IPS-20b (cell line): Measurements from ENCODE around the gene NT5C1A.

ENCODE experiments used
- H3K27ac ChIP-seq: one replicate; pipeline ENCODE4 v1.5.1; 2013; ENCODE audit warnings: low read length
- H3K27me3 ChIP-seq: 2 replicates; pipeline ENCODE4 v1.6.1; 2013; ENCODE audit warnings: mild to moderate bottlenecking, low read length, inconsistent platforms; ENCODE audit not compliant: insufficient read depth
- H3K36me3 ChIP-seq: 2 replicates; pipeline ENCODE4 v1.6.1; 2013; ENCODE audit warnings: low read depth, mild to moderate bottlenecking, inconsistent platforms, low read length, moderate library complexity; ENCODE audit not compliant: insufficient read depth
- H3K4me1 ChIP-seq: 2 replicates; pipeline ENCODE4 v1.6.1; 2013; ENCODE audit warnings: mild to moderate bottlenecking, control low read depth, inconsistent platforms, low read length, moderate library complexity; ENCODE audit not compliant: insufficient read depth
- H3K4me3 ChIP-seq: 2 replicates; pipeline ENCODE4 v1.5.1; 2013; ENCODE audit warnings: mild to moderate bottlenecking, low read length, inconsistent platforms
- H3K9ac ChIP-seq: 2 replicates; pipeline ENCODE4 v1.6.1; 2013; ENCODE audit warnings: low read depth, mild to moderate bottlenecking, inconsistent platforms, low read length, moderate library complexity
- H3K9me3 ChIP-seq: 2 replicates; pipeline ENCODE4 v1.6.1; 2013; ENCODE audit warnings: mild to moderate bottlenecking, low read depth, low read length, inconsistent platforms; ENCODE audit not compliant: insufficient read depth

Gene NT5C1A

DNA sequence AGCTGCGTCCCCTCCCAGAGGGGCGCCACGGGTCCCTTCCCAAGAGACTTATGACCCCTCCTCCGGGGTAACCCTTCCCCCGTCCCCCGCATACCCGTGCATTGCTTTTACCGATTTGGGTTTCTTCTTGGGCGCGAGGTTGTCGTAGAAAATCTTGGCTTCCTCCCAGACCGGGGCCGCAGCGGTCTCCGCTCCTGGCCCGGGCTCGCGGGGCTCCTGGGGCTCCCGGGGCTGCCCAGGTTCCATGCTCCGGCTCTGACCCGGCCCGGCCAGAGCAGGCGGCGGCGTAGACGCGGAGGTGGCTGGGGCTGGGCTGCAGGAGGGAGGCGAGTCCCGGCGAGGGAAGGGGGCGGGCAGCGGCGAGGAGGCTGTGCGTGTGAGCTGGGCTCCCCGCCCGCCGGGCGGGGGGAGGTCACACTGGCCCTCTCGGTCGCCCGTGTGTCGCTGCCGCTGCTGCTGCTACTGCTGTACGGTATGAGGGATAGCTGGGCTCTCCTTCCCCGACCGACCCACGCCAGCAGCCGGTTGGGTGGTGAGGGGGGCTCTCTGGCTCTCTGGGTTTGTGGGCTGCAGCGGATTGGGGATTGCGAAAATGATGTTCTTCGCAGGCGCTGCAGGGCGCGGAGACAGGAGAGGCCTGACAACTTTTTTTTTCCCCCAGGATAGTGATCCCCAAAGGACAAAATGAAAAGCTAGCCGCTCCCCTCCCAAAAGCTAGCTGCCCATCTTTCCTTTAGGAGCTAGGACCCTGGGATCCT lies at the start of gene NT5C1A:
TSS of gene NT5C1A (minus strand) at position 315 of the 758 bp plus-strand sequence. CDS start at position 246, 69 bp downstream.
- H3K36me3 ChIP-seq = no peaks in the 10 kb centered on the region
- no peak within 1 kb of the TSS for H3K27ac ChIP-seq
- peak within 1 kb of the TSS; percentile 68; the same call in 1 of the 2 replicates for H3K4me3 ChIP-seq
- H3K9me3 ChIP-seq = no peaks in the 10 kb centered on the region
- H3K27me3 ChIP-seq = peaks cover 97% of the 10 kb centered on the region
- H3K4me1 ChIP-seq = peaks cover 3% of the 10 kb centered on the region; the same call in 1 of the 2 replicates
- no peak within 1 kb of the TSS for H3K9ac ChIP-seq

DNA sequence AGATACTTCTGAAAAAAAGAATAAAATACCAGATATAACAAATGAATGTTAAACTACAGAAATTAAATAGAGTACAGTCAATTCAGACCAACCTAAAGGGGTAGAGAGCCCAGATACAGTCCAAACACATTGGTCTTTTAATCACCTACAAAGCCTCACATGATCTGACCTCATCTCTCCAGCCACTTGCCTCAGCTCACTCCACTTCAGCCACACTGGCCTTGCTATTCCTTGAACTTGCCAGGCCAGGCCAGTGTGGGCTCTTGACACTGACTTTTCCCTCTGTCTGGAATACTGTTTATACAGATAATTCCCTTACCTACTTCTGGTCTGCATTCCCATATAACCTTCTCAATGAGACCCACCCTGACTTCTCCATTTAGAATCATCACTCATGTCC lies 49.8 kb upstream of the NT5C1A start:
- H3K27me3 ChIP-seq = peaks cover 98% of the 10 kb centered on the region
- no peaks in the 10 kb centered on the region for H3K9me3 ChIP-seq
- H3K36me3 ChIP-seq = no peaks in the 10 kb centered on the region
- no peaks in the 10 kb centered on the region for H3K4me1 ChIP-seq
- no peak overlapping the region for H3K9ac ChIP-seq
- H3K4me3 ChIP-seq = no peak overlapping the region
- H3K27ac ChIP-seq = no peak overlapping the region

DNA sequence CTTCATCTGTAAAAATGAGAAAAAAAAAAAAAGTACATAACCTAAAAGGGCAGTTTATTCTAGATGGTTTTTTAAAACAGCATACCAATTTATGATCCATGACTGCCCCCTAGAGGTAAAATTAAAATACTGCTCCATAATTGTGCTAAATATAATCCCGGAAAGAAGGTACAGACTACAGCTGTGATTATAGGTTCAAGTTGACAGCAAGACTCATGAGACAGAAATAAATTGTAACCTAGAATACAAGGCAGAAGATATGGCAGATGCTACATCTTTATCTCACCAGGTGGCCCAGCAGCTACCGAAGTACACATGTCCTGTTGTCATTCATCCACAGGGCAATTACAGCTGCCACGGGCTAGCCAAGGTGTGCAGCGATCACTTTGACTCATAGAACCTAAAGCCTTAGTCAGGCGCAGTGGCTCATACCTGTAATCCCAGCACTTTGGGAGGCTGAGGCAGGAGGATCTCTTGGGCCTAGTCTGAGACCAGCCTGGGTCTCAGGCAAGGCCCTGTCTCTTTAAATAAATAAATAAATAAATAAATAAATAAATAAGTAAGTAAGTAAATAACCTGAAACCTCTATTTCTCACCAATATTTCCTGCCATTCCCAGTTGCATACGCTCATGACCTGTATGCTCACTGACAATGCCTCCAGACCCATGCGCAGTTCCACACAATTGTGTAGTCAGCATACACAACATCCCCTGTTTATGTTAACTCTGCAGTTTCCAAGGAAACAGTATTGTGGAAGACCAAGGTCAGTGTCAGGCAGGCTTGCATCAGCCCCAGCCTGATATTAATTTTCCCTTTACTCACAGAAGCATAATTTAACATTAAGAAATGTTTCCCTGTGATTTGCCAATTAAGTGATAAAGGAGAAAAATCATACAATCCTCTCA lies 48.4 kb upstream of the NT5C1A start:
- H3K27ac ChIP-seq = no peak overlapping the region
- no peak overlapping the region for H3K4me3 ChIP-seq
- no peaks in the 10 kb centered on the region for H3K9me3 ChIP-seq
- no peaks in the 10 kb centered on the region for H3K4me1 ChIP-seq
- no peaks in the 10 kb centered on the region for H3K36me3 ChIP-seq
- H3K9ac ChIP-seq = no peak overlapping the region
- H3K27me3 ChIP-seq = peaks cover 98% of the 10 kb centered on the region

DNA sequence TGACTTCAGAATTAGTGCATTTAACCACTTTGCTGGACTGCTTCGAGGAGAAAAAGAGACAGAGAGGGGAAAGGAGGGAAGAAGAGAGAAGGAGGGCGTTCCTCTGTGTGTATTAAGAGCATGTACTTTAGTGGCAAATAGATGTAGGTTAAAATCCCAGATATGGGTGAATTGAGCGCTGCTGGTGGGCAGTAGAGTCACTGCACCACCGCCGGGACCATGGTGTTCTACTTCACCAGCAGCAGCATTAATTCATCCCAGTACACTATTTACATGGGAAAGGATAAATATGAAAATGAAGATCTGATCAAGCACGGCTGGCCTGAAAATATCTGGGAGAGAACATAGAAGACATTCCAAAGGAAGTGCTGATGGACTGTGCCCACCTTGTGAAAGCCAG lies 45.9 kb upstream of the NT5C1A start:
- Histone ChIP-seq H3K36me3 (no peaks in the 10 kb centered on the region), H3K27ac (no peak overlapping the region), H3K4me1 (no peaks in the 10 kb centered on the region), H3K27me3 (peaks cover 99% of the 10 kb centered on the region), H3K4me3 (no peak overlapping the region), H3K9ac (no peak overlapping the region), H3K9me3 (no peaks in the 10 kb centered on the region)

DNA sequence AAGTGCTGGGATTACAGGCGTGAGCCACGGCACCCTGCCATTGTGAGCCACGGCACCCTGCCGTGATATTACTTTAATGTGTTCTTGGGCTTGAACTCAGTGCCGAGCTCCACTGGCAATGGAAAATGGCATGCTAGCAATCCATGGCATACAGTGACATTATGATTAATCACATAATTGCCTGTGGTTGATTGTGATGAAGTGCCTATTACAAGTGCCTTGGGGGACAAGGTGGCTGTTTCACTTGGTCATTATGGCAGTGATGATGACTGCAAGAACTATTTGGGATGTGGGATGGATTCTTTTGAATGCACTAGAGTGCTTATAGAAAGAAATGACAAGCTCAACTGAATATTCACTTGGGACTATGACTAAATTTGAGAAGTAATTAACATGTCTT lies 41.6 kb upstream of the NT5C1A start:
- Histone ChIP-seq H3K36me3 (no peaks in the 10 kb centered on the region), H3K4me1 (peaks cover 13% of the 10 kb centered on the region), H3K4me3 (no peak overlapping the region), H3K9ac (no peak overlapping the region), H3K27ac (no peak overlapping the region), H3K27me3 (peaks cover 100% of the 10 kb centered on the region), H3K9me3 (no peaks in the 10 kb centered on the region)

DNA sequence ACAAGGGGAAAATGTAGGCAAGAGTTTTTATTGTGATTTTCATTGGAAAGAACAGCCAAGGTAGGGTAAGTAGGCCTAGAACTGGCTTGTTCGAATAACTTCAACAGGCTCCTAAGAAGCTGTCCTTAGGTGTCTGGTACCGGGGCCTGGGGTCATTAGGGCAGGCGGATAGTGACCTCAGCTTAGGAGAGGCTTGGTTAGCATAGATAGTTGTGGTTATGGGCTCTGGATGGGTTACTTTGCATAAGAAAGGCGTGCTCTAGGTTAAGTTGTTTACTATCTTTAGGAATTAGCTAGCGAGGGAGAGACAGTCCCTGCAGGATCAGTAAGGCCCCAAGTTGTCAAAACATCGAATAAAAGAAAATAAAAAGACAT lies 40.0 kb upstream of the NT5C1A start:
- peaks cover 13% of the 10 kb centered on the region for H3K4me1 ChIP-seq
- no peaks in the 10 kb centered on the region for H3K36me3 ChIP-seq
- no peak overlapping the region for H3K27ac ChIP-seq
- peaks cover 100% of the 10 kb centered on the region for H3K27me3 ChIP-seq
- H3K4me3 ChIP-seq = no peak overlapping the region
- H3K9me3 ChIP-seq = no peaks in the 10 kb centered on the region
- no peak overlapping the region for H3K9ac ChIP-seq

GRCh38 chr1:39711104-39711965 lies 39.4 kb upstream of the NT5C1A start:
- Histone ChIP-seq H3K9ac (no peak overlapping the region), H3K27ac (no peak overlapping the region), H3K9me3 (no peaks in the 10 kb centered on the region), H3K4me3 (no peak overlapping the region), H3K36me3 (no peaks in the 10 kb centered on the region), H3K4me1 (peaks cover 13% of the 10 kb centered on the region), H3K27me3 (peaks cover 100% of the 10 kb centered on the region)

GRCh38 chr1:39707506-39707905 lies 35.6 kb upstream of the NT5C1A start:
- no peaks in the 10 kb centered on the region for H3K36me3 ChIP-seq
- no peak overlapping the region for H3K9ac ChIP-seq
- H3K4me3 ChIP-seq = no peak overlapping the region
- H3K4me1 ChIP-seq = peaks cover 13% of the 10 kb centered on the region
- H3K27me3 ChIP-seq = peaks cover 100% of the 10 kb centered on the region
- H3K9me3 ChIP-seq = no peaks in the 10 kb centered on the region
- H3K27ac ChIP-seq = no peak overlapping the region

- peaks cover 100% of the 10 kb centered on the region for H3K27me3 ChIP-seq
- H3K9me3 ChIP-seq = no peaks in the 10 kb centered on the region
- no peak overlapping the region for H3K9ac ChIP-seq
- H3K4me1 ChIP-seq = peaks cover 11% of the 10 kb centered on the region; the same call in 1 of the 2 replicates
- no peaks in the 10 kb centered on the region for H3K36me3 ChIP-seq
- no peak overlapping the region for H3K4me3 ChIP-seq
- H3K27ac ChIP-seq = no peak overlapping the region
Measured at GRCh38 chr1:39704757-39705156, 32.9 kb upstream of the NT5C1A start.

DNA sequence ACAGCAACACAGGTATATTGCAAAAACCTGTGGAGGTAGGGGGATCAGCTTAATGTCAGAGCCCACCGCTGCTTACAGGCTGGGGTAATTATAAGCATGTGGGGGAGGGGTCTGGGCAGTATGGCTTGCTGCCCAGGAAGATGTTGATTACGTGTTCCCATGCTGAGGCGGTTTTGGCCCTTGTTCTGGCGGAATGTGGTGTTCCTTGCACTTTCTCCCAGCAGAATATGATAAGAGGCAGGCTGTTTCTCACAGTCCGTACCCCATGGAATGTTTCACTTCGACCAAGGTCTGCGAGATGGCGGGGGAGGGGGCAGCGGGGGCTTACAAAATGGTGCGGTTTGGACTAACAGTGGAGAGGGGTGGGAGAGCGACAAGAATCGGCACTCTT lies 29.1 kb upstream of the NT5C1A start:
- no peak overlapping the region for H3K27ac ChIP-seq
- peaks cover 100% of the 10 kb centered on the region for H3K27me3 ChIP-seq
- peak overlapping the region; percentile 65; the same call in 1 of the 2 replicates for H3K9ac ChIP-seq
- H3K36me3 ChIP-seq = no peaks in the 10 kb centered on the region
- no peaks in the 10 kb centered on the region for H3K9me3 ChIP-seq
- peak overlapping the region; percentile 52; the same call in 1 of the 2 replicates for H3K4me3 ChIP-seq
- H3K4me1 ChIP-seq = peaks cover 11% of the 10 kb centered on the region; the same call in 1 of the 2 replicates

DNA sequence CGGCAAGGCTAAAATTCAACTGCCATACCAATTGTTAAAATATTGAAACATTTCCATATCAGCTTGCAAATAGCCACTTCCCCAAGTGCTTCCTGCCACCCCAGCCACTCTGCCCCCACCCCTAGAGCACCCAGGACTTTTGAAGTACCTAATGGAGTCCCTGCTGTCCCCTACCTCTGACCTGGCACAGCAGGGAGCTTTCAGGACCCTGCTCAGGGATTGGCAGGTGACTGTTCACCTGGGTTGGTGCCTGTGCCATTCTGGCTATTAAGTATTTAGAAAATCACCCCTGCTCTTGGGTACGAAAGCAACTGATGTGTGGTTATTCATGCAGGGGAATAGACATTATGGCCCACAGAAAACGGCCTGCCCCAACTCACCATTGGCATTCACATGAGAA lies 28.4 kb upstream of the NT5C1A start:
- no peak overlapping the region; the same call in 1 of the 2 replicates for H3K4me3 ChIP-seq
- H3K27me3 ChIP-seq = peaks cover 100% of the 10 kb centered on the region
- H3K36me3 ChIP-seq = no peaks in the 10 kb centered on the region
- no peak overlapping the region; the same call in 1 of the 2 replicates for H3K9ac ChIP-seq
- H3K27ac ChIP-seq = no peak overlapping the region
- peaks cover 11% of the 10 kb centered on the region; the same call in 1 of the 2 replicates for H3K4me1 ChIP-seq
- H3K9me3 ChIP-seq = no peaks in the 10 kb centered on the region
